Endothelial cell of umbilical vein (primary cell): Measurements from ENCODE around the gene HOXC13.

Experiments used
- CTCF ChIP-seq, 2 donors: IDR thresholded peaks; 1 replicate in 1 of 2; 2 replicates in 1 of 2; pipeline ENCODE4 v1.5.1; 2011; ENCODE audit warnings: low read length in 2 of 2, mild to moderate bottlenecking in 2 of 2, moderate library complexity in 2 of 2, control low read depth in 1 of 2, inconsistent platforms in 1 of 2, low read depth in 1 of 2; ENCODE audit not compliant: insufficient read depth in 1 of 2; ENCODE audit errors: extremely low read depth in 1 of 2
- EZH2 ChIP-seq: IDR thresholded peaks from 2 replicates; pipeline ENCODE4 v1.6.1; 2012; ENCODE audit warnings: borderline replicate concordance, low read depth, mild to moderate bottlenecking, moderate library complexity, low read length, inconsistent platforms; ENCODE audit not compliant: severe bottlenecking
- GATA2 ChIP-seq: IDR thresholded peaks from 2 replicates; pipeline ENCODE4 v1.7.0; 2011; ENCODE audit warnings: low read depth, mild to moderate bottlenecking, moderate library complexity, mixed read lengths, low read length; ENCODE audit not compliant: insufficient read length, insufficient read depth
- MAX ChIP-seq: IDR thresholded peaks from 2 replicates; pipeline ENCODE4 v1.6.1; 2011; ENCODE audit not compliant: insufficient read depth, insufficient read length
- POLR2A ChIP-seq: IDR thresholded peaks from 2 replicates; pipeline ENCODE4 v1.6.1; 2012; ENCODE audit warnings: low read depth, mild to moderate bottlenecking, control low read depth, low read length
- POLR2AphosphoS5 ChIP-seq: IDR thresholded peaks from 2 replicates; pipeline ENCODE4 v1.6.1; 2012; ENCODE audit warnings: low read depth, mild to moderate bottlenecking, control low read depth, low read length, moderate library complexity; ENCODE audit not compliant: insufficient read depth

GRCh38 chr12:53980802-53981496, 42.3 kb downstream of the HOXC13 start:
- TF ChIP-seq POLR2AphosphoS5 (no peak), CTCF (IDR thresholded peaks at IDR 0.05; ENCODE audit: extremely low read depth in 1 of 2, insufficient read depth in 1 of 2, low read depth in 1 of 2, low read length in 2 of 2) (no peak), EZH2 (no peak), POLR2A (no peak), MAX (no peak), GATA2 (no peak)
